ENCODE results near the gene PUSL1.

GRCh38 chr1:1303736-1304135 lies 4.7 kb upstream of the PUSL1 start:
- no peak for TF ChIP-seq GATA2 (IDR thresholded peaks at IDR 0.05; ENCODE audit: low read depth, low read length)
- no peak for TF ChIP-seq GATA3 (IDR thresholded peaks at IDR 0.05; ENCODE audit: low read depth, low read length)

Measured in SH-SY5Y (cell line).